Loucy (cell line): ENCODE measurements around the gene LDAH.
"Not testable (repeated sequence)": the region's sequence is repeated elsewhere in the genome, so short reads cannot be mapped to it uniquely, and the experiment has no call there.

Source experiments
- EZH2phosphoT487 ChIP-seq: fragments of 200-600 bp; IDR thresholded peaks from 2 replicates; pipeline ENCODE4 v1.6.1; 2018; ENCODE audit warnings: antibody characterized with exemption, mild to moderate bottlenecking, moderate library complexity, borderline replicate concordance
- TF ChIP-seq, protein P1 (sequence below): fragments of 200-600 bp; sonication (generic); conservative IDR thresholded peaks from 2 replicates; pipeline ENCODE4 v1.5.1; 2014; ENCODE audit warnings: mild to moderate bottlenecking, antibody characterized with exemption, low read length

DNA sequence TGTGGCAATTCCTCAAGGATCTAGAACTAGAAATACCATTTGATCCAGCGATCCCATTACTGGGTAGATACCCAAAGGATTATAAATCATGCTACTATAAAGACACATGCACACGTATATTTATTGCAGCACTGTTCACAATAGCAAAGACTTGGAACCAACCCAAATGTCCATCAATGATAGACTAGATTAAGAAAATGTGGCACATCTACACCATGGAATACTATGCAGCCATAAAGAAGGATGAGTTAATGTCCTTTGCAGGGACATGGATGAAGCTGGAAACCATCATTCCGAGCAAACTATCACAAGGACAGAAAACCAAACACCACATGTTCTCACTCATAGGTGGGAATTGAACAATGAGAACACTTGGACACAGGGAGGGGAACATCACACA is 106.7 kb downstream of the LDAH start:
- TF ChIP-seq, protein P1, sequence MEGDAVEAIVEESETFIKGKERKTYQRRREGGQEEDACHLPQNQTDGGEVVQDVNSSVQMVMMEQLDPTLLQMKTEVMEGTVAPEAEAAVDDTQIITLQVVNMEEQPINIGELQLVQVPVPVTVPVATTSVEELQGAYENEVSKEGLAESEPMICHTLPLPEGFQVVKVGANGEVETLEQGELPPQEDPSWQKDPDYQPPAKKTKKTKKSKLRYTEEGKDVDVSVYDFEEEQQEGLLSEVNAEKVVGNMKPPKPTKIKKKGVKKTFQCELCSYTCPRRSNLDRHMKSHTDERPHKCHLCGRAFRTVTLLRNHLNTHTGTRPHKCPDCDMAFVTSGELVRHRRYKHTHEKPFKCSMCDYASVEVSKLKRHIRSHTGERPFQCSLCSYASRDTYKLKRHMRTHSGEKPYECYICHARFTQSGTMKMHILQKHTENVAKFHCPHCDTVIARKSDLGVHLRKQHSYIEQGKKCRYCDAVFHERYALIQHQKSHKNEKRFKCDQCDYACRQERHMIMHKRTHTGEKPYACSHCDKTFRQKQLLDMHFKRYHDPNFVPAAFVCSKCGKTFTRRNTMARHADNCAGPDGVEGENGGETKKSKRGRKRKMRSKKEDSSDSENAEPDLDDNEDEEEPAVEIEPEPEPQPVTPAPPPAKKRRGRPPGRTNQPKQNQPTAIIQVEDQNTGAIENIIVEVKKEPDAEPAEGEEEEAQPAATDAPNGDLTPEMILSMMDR, result not testable (repeated sequence)
- not testable (repeated sequence) for TF ChIP-seq EZH2phosphoT487
